Stimulated activated CD8-positive, alpha-beta memory T cell treated with anti-CD3 and anti-CD28 coated beads, Interleukin-12 subunit alpha, Interleukin-12 subunit beta, amount 100 ng/mL, for 24 hours (primary cell): Measurements from ENCODE around the gene PIGP.
"Not testable (repeated sequence)": the region's sequence is repeated elsewhere in the genome, so short reads cannot be mapped to it uniquely, and the experiment has no call there.

ENCODE experiments used
- DNase-seq: peaks from one replicate; pipeline ENCODE4 v3.0.0-alpha.2; 2020; ENCODE audit errors: extremely low read depth

The PIGP gene

GRCh38 chr21:37044643-37045042, 28.2 kb downstream of the PIGP start:
- no peak for DNase-seq

- no peak for DNase-seq
These were observed 29.1 kb downstream of the PIGP start for GRCh38 chr21:37043818-37044217.

- no peak for DNase-seq
These were observed 31.1 kb downstream of the PIGP start for GRCh38 chr21:37041706-37042271.

- DNase-seq: no peak
These were observed 32.7 kb downstream of the PIGP start for GRCh38 chr21:37040212-37040611.

- DNase-seq: no peak
These were observed 33.3 kb downstream of the PIGP start for GRCh38 chr21:37039411-37040075.

- no peak for DNase-seq
These were observed 36.7 kb downstream of the PIGP start for GRCh38 chr21:37036177-37036576.

- DNase-seq: not testable (repeated sequence)
These were observed 38.5 kb downstream of the PIGP start for GRCh38 chr21:37034394-37034793.

GRCh38 chr21:37032877-37033471, 39.9 kb downstream of the PIGP start:
- DNase-seq: no peak

GRCh38 chr21:37032293-37032692, 40.6 kb downstream of the PIGP start:
- DNase-seq: no peak

GRCh38 chr21:37030864-37031263, 42.0 kb downstream of the PIGP start:
- DNase-seq: no peak

- no peak for DNase-seq
These were observed 44.3 kb downstream of the PIGP start for GRCh38 chr21:37028570-37028969.

GRCh38 chr21:37026499-37026898, 46.4 kb downstream of the PIGP start:
- no peak for DNase-seq

GRCh38 chr21:37017951-37018679, 54.8 kb downstream of the PIGP start:
- no peak for DNase-seq
